HG02943 (cell line): ENCODE data around the gene PAQR8.
A peak's percentile ranks its signal among the peaks of the same experiment; 100 is the strongest.
"Not testable (repeated sequence)": the region's sequence is repeated elsewhere in the genome, so short reads cannot be mapped to it uniquely, and the experiment has no call there.

Experiments
- ATAC-seq: cut with Tn5 transposase; IDR thresholded peaks from one replicate; pipeline ENCODE4 v1.9.1; 2021; ENCODE audit warnings: mild to moderate bottlenecking, low read depth, moderate library complexity; ENCODE audit not compliant: unreplicated experiment

PAQR8 gene

GRCh38 chr6:52405243-52405642 lies 43.3 kb downstream of the PAQR8 start:
- no peak for ATAC-seq

DNA sequence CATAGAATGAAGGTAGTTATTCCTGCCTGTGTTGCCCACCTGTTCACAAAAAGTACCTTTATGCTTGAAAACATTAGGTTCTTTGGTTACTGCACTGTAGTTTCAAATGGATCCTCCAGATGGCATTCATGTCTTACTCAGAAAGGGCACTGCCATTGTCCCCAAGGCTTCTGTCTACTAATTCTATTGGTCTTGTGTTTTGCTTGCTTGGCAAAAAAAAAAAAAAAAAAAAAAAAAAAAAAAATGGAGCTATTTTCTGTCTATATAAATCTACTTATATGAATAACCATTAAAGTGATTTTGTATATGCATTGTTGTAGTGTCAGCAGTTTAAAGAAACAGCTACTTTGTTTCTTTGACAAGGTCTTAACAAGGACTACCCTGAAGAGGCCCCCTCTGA lies 45.5 kb downstream of the PAQR8 start:
- no peak for ATAC-seq

- no peak for ATAC-seq
These were observed 47.5 kb downstream of the PAQR8 start for GRCh38 chr6:52409499-52409898.

GRCh38 chr6:52410979-52411378 lies 49.0 kb downstream of the PAQR8 start:
- no peak for ATAC-seq

GRCh38 chr6:52411911-52412310 lies 50.0 kb downstream of the PAQR8 start:
- no peak for ATAC-seq

- no peak for ATAC-seq
These were observed 53.4 kb downstream of the PAQR8 start for GRCh38 chr6:52415333-52415732.

DNA sequence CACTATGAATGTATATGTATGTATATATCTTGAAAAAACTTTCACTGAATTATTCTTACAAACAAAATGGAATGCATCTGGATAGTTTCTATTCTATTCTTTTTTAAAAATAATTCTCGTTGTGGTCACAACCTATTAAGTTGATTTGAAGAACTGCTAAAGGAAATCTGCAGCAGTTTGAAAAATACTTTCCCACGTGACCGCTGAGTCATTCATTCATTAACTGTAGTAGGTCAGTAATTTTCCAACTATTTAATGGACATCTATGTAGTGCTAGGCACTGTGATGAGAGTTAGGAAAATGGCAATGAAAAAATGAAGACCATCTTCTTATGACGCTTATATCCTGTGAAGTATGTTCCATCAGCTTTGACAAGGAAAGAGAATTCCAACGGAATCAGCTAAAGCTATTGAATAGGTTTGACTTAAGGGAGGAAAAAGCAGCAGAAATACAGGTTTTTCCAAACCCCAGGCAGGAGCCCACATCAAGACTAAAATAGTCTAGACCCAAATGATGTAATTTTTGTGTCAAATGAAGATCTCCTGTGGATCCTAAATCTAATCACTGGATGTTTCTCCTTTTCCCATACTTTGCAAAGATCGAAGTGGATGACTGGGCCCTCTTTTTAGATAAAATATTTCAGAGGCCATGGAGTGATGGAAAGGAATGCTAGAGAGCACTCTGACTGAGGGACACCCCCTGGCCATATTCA lies 54.1 kb downstream of the PAQR8 start:
- no peak for ATAC-seq

DNA sequence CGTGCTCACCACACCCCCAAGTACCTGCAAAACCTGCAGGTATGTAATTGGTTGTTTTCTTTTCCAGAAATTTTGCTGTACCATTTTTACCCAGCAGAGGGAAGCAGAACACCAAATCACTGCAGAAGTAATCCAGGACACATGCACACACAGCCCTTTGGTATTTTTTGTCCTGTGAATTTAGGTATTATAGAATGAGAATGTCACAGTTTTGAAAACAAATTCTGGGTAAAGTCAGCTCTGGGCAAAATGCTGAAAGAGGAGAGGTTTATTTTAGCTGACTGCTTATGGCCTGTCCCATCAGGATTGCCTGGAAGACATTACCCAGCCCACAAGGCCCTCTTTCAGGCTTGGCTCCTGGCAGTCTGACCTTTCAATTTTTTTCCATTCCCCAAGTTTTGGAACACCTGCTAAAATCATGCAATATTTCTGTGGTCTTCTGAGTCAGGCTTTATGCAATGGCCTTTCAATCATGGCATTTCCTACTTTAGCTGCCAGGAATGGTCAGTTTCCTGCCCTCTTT lies 54.7 kb downstream of the PAQR8 start:
- ATAC-seq = no peak

DNA sequence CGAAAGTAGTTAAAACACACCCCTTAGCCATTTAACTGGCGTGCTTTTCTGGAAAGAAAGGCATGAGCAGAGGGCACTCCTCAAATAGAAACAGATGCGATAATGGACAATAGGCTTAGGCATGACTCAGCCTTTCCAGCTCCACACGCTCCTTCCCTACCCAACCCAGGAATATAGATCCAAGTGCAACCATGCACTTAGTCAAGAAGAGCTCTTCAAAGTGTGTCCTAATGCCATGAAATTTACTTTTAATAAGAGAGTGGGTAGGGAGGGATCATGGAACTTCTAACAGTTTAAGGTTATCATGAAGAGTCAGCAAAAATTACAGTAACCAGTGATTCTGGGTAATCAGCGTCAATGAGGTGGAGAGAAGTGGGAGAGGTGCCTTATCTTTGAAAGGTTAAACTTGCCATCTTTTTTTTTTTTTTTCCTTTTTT lies 55.7 kb downstream of the PAQR8 start:
- ATAC-seq = no peak

DNA sequence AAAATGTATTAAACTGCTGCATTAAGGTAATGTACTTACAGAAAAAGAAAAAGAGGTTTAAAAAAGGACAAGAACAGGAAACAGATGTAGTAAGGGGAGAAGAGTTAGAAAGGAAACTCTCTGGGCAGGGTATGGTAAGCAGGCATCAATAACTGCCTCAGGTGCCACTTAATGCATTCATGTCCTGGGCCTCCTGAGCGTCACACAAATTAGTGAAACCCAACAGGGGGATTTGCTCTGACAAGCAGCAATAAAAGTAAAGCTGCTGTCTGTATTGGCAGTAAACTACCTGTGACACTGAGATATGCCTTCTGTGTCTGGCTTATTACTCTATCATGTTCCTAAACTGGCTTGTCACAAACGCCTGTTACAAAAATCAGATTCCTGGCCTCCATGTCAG lies 56.7 kb downstream of the PAQR8 start:
- ATAC-seq = no peak

DNA sequence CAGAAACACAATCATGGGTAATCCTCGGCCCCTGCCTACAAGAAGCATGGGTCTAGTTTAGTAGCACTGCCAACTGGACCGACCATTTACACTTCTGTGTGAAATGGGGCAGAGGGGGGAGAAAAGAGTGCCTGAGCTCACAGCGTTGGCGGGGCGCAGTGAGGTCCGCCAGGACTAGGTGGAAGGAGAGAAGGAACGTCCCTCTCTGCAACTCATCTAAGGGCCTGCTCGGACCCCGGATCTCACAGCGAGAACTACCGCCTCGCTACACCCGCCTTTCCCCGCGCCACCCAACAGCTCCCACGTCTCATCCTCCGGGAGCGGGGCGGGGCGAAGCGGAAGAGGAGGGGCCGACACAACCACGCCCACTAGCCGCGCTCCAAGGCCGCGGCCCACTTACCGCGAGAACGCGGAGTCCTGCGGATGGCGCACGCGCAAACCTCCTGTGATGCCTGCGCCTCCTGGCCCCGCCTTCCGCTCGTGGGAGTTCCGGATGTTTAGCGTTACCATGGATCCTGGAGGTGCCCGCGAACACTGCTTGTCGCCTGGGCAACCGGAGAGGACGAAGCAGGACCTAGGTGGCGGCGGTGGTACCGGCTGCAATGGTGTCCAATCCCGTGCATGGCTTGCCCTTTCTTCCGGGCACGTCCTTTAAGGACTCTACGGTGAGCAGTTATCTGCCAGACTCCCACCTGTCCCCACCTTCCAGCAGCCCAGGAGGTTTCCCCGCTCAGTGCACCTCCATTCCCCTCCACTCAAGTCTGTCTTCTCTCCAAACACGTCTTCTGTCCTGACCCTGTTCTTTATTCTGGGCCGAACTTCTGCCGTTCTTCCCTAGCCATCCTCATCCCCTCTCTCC lies 58.1 kb downstream of the PAQR8 start, which contains the start of gene EFHC1:
TSS of gene EFHC1 (plus strand) at position 534 of the 859 bp plus-strand sequence. CDS start at position 603, 69 bp downstream.
- peak; percentile 88 for ATAC-seq

- ATAC-seq = no peak
These were observed 58.9 kb downstream of the PAQR8 start for GRCh38 chr6:52420668-52421358.

DNA sequence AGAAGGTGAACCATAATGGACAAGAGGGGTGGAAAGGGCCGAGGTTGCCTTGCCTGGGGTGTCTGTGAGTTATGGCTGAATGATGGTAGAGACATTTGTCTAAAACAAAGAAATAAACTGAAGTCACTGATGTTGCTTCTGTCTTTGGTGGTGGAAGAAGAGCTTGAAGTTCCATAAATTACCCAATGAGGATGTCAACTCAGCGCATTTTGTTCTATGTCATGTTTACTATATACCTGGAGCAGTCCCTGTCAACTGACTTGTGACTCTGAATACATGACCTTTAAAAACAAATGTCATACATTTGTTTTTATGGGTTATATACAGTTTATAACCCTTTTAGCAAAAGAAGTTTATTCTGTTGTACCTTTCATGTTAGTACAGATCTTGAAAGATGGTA lies 60.2 kb downstream of the PAQR8 start:
- no peak for ATAC-seq

GRCh38 chr6:52423448-52423847 lies 61.5 kb downstream of the PAQR8 start:
- no peak for ATAC-seq

- no peak for ATAC-seq
These were observed 62.0 kb downstream of the PAQR8 start for GRCh38 chr6:52423971-52424381.

- ATAC-seq = no peak
These were observed 62.6 kb downstream of the PAQR8 start for GRCh38 chr6:52424513-52424912.

- no peak for ATAC-seq
These were observed 64.7 kb downstream of the PAQR8 start for GRCh38 chr6:52426667-52427066.

DNA sequence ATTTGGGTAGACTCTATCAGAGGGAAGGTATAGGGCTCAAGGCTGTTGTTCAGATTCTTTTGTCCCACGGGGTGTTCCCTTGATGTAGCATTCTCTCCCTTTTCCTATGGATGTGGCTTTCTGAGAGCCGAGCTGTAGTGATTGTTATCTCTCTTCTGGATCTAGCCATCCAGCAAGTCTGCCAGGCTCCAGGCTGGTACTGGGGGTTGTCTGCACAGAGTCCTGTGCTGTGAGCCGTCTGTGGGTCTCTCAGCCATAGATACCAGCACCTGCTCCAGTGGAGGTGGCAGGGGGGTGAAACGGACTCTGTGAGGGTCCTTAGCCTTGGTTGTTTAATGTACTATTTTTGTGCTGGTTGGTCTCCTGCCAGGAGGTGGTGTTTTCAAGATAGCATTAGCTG lies 71.3 kb downstream of the PAQR8 start:
- ATAC-seq = not testable (repeated sequence)

GRCh38 chr6:52435345-52435744 lies 73.4 kb downstream of the PAQR8 start:
- no peak for ATAC-seq

GRCh38 chr6:52438926-52439325 lies 77.0 kb downstream of the PAQR8 start:
- ATAC-seq = no peak

GRCh38 chr6:52454556-52454955 lies 92.6 kb downstream of the PAQR8 start:
- ATAC-seq = no peak
